Measurements from ENCODE around the gene DMRT3.
A peak's percentile ranks its signal among the peaks of the same experiment; 100 is the strongest.

DMRT3 gene

DNA sequence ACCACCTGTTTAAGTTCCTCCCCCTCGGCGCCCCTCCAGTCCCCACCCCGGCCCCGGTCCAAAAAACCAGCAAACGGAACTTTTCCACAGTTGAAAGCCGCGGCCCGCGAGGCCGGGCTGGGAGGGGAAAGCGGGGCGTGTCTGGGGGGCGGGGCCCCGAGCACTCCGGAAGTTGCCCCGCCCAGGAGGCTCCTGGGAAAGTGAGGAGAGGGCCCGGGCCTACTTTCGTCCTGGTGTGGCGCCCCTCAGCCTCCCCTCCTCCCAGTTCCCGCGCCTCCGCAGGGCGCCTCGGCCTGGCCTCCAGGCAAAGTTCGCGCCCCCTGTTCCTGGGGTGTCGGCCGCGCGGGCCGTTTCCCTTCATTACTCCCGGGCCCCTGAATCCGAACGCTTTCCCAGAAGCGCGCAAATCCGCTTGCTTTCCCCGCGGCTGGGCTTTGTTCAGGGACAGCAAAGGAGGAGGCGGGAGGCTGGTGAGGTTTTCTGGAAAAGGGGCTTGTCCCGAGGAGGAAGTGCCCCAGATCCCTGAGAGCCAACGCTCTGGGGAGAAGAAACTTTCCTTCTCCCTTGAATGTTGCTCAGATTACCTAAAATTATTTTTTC lies 4.5 kb upstream of the DMRT3 start:
- Histone ChIP-seq H3K9ac (ENCODE audit: low read depth, low read length) (peak overlapping the region; percentile 50; the same call in 1 of the 2 replicates), H3K4me3 (ENCODE audit: low read length) (peak overlapping the region; percentile 55), H3K9me3 (ENCODE audit: insufficient read depth, low read depth, low read length) (no peaks in the 10 kb centered on the region), H3K36me3 (ENCODE audit: insufficient read depth, low read length) (no peaks in the 10 kb centered on the region), H3K4me1 (ENCODE audit: insufficient read depth, low read length) (peaks cover 38% of the 10 kb centered on the region), H3K27ac (ENCODE audit: low read depth, low read length) (peak overlapping the region; percentile 33; the same call in 1 of the 2 replicates), H3K27me3 (ENCODE audit: insufficient read depth, low read length) (peaks cover 100% of the 10 kb centered on the region)
- WGBS = under 1% methylated on average over 42 of the region's 42 CpGs

DNA sequence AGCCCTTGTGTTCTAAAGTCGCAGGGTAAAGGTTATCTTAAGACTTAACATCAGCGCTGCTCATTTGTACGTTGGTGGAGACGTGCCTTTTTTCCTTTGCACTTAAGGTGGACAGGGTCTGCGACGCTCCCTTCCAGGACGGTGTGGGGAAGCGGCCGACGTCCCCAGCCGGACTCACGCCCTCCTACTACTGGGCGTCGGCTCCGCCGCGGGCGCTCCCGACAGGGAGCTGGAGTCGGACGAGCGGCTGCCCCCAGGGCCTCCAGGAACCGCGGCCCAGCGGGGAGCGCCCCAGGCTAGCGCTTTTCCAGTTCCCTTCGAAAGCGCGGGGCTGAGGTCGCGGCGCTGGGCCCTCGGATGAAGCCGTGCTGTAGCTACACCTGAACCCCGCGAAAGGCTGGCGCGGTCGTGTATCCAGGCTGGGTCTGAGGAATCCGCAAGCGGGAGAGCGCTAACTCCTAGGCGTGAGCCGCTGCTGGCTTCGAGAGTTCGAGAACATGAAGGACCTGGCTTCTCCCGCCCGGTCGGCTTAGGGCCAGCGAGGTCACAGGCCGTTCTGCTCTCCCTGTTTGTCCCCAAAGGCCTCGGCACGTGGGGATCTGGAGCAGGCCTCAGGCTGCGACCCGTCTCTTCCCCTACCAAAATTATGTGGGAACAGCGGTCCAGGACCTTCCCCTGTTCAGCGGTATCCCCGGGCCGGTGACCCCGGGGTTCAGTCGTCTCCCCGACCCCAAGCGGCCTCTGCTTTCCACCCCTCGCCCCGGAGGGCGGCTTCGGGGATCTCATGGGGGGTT lies 3.8 kb upstream of the DMRT3 start:
- Histone ChIP-seq H3K4me1 (ENCODE audit: insufficient read depth, low read length) (peaks cover 37% of the 10 kb centered on the region), H3K36me3 (ENCODE audit: insufficient read depth, low read length) (no peaks in the 10 kb centered on the region), H3K4me3 (ENCODE audit: low read length) (peak overlapping the region; percentile 55), H3K9ac (ENCODE audit: low read depth, low read length) (peak overlapping the region; percentile 50; the same call in 1 of the 2 replicates), H3K9me3 (ENCODE audit: insufficient read depth, low read depth, low read length) (no peaks in the 10 kb centered on the region), H3K27me3 (ENCODE audit: insufficient read depth, low read length) (peaks cover 100% of the 10 kb centered on the region), H3K27ac (ENCODE audit: low read depth, low read length) (peak overlapping the region; percentile 33; the same call in 1 of the 2 replicates)
- 1% methylated on average over 68 of the region's 68 CpGs for WGBS

DNA sequence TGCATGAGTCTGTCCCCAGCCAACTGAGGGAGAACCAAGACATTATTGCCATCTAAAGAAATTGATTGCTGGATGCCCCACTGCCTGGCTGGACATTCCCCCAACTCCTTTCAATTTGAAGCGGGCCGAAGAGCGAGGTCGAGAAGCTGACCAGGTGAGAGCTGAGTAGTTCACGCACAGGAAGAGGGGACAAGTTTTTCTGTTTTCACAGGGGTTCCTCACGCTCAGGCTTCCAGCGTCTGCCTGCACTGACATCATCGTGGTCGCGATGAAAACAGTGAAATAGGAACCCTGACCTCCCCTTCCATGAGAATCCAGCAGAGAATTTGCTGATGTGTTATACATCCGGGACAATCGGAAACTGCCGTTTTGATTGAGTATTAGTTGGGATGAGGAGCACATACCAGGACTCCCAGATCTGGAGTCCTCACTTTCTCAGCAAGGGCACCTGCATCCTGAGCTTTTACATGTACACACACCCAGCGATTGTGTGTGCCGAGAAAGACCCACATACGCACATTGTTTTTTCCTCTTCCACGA lies 3.1 kb upstream of the DMRT3 start:
- no peak overlapping the region for H3K9ac ChIP-seq (ENCODE audit: low read depth, low read length)
- peaks cover 100% of the 10 kb centered on the region for H3K27me3 ChIP-seq (ENCODE audit: insufficient read depth, low read length)
- no peak overlapping the region for H3K27ac ChIP-seq (ENCODE audit: low read depth, low read length)
- WGBS = 6% methylated on average over 17 of the region's 17 CpGs
- H3K36me3 ChIP-seq (ENCODE audit: insufficient read depth, low read length) = no peaks in the 10 kb centered on the region
- no peaks in the 10 kb centered on the region for H3K9me3 ChIP-seq (ENCODE audit: insufficient read depth, low read depth, low read length)
- H3K4me3 ChIP-seq (ENCODE audit: low read length) = no peak overlapping the region
- H3K4me1 ChIP-seq (ENCODE audit: insufficient read depth, low read length) = peaks cover 34% of the 10 kb centered on the region

DNA sequence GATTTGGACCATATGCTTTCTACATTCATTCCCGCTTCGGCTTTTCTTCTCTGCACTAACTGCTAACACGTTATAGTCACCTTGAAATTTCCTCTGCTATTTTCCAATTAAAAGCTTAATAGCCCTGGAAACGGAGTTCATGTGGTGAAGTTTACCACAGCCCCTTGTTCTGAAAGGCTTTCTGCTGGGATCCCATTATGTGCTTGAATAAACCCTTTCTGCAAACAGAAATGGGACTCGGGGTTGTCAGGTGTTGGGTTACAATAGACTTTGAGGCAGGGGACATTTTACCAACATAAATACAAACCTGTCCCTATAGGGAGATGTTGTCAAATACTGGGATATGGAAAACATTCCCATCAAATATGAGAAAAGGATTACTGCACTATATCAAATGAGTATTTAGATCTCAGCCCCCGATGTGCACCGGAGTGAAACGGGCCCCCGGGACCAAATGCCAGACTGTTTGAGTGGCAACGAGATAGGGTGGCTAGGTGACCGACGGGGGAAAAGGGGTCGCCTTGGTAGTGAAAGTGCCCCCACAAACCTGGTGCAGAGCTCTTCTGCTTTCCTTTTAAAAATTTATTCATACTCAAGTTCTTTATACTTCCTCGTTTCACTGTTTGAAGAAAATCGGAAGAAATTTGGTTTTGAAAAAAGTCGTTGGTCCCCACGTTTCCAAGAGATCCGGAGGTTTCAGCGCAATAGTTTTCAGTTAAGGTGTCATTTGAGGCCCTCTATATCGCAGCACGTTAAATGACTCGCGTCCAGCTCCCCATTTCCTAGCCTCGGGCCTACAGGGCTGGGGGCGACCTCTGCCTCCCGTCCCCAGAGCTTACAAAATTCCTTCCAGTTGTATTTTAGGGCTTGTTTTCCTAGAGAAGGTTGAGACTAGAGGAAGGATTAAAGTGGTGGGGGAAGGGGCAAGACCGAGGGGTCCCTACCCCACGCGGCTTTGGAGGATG lies 2.1 kb upstream of the DMRT3 start:
- H3K9me3 ChIP-seq (ENCODE audit: insufficient read depth, low read depth, low read length) = no peaks in the 10 kb centered on the region
- no peaks in the 10 kb centered on the region for H3K36me3 ChIP-seq (ENCODE audit: insufficient read depth, low read length)
- peaks cover 100% of the 10 kb centered on the region for H3K27me3 ChIP-seq (ENCODE audit: insufficient read depth, low read length)
- H3K27ac ChIP-seq (ENCODE audit: low read depth, low read length) = no peak overlapping the region
- WGBS = 4% methylated on average over 28 of the region's 29 CpGs
- peaks cover 31% of the 10 kb centered on the region for H3K4me1 ChIP-seq (ENCODE audit: insufficient read depth, low read length)
- no peak overlapping the region for H3K9ac ChIP-seq (ENCODE audit: low read depth, low read length)
- H3K4me3 ChIP-seq (ENCODE audit: low read length) = peak overlapping the region; percentile 16; the same call in 1 of the 2 replicates

DNA sequence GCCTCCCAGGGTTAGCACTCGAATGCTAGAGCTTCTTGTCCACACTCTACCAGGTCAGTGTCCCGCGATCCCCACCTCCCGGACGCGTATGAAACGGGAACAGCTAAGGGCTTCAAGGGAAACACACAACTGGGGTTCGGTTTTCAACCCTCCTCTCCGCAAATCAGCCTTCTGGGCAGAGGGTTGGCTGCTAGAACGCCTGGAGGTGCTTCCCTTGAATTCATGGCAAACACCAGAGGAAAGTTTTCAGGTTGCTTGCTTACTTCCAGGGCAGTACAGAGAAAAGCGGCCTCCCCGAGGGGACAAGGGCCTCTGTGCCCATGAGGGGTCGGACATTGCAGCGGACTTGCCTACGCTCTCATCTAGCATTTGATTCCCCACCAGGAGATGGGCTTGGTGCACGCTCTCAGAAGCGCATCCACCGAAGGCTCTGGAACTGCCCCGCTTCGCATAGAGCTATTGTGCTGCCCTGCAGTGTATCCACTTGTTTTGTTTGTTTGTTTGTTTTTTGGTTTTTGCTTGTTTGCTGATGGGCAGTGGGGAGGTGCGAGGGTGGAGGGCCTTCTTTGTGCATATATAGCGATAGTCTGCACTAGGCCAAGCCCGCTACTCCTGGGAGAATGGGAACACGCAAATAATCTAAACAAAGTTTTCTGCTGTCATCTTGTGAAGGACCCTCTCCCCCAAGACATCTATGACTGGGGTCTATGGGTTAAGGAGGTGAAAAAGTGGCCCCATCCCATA lies 1.3 kb upstream of the DMRT3 start:
- H3K9ac ChIP-seq (ENCODE audit: low read depth, low read length) = no peak overlapping the region
- no peak overlapping the region for H3K27ac ChIP-seq (ENCODE audit: low read depth, low read length)
- no peaks in the 10 kb centered on the region for H3K36me3 ChIP-seq (ENCODE audit: insufficient read depth, low read length)
- H3K9me3 ChIP-seq (ENCODE audit: insufficient read depth, low read depth, low read length) = no peaks in the 10 kb centered on the region
- peaks cover 100% of the 10 kb centered on the region for H3K27me3 ChIP-seq (ENCODE audit: insufficient read depth, low read length)
- peak overlapping the region; percentile 41; the same call in 1 of the 2 replicates for H3K4me3 ChIP-seq (ENCODE audit: low read length)
- 2% methylated on average over 24 of the region's 24 CpGs for WGBS
- H3K4me1 ChIP-seq (ENCODE audit: insufficient read depth, low read length) = peaks cover 29% of the 10 kb centered on the region

DNA sequence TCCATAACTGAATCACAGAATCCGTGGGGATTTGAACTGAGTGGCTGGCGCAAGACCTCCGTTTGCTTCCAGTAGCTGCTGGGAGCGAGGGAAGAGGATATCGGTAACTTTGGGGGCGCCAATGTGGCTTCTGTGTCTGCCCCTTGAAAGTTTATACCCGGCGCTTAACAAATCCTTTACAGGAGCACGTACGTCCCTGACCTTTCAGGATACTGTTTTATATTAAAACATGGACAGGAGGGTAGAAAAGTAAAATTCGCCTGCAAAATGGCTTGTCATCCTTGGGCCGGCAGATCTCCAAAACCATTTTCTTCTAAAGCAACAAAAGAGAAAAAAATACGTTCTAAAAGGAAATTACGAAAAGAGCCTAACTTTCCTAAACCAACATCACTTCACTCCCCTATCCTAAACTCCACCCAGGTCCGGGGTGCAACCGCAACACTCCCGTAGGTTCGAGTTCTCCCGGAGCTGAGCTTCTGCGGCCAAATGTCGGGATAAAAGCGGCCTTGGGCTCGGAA lies 656 bp upstream of the DMRT3 start:
- Histone ChIP-seq H3K4me1 (ENCODE audit: insufficient read depth, low read length) (peaks cover 26% of the 10 kb centered on the region), H3K4me3 (ENCODE audit: low read length) (peak overlapping the region; percentile 41), H3K27me3 (ENCODE audit: insufficient read depth, low read length) (peaks cover 100% of the 10 kb centered on the region), H3K9me3 (ENCODE audit: insufficient read depth, low read depth, low read length) (no peaks in the 10 kb centered on the region), H3K36me3 (ENCODE audit: insufficient read depth, low read length) (no peaks in the 10 kb centered on the region), H3K27ac (ENCODE audit: low read depth, low read length) (no peak overlapping the region), H3K9ac (ENCODE audit: low read depth, low read length) (no peak overlapping the region)
- WGBS = 5% methylated on average over 23 of the region's 23 CpGs

DNA sequence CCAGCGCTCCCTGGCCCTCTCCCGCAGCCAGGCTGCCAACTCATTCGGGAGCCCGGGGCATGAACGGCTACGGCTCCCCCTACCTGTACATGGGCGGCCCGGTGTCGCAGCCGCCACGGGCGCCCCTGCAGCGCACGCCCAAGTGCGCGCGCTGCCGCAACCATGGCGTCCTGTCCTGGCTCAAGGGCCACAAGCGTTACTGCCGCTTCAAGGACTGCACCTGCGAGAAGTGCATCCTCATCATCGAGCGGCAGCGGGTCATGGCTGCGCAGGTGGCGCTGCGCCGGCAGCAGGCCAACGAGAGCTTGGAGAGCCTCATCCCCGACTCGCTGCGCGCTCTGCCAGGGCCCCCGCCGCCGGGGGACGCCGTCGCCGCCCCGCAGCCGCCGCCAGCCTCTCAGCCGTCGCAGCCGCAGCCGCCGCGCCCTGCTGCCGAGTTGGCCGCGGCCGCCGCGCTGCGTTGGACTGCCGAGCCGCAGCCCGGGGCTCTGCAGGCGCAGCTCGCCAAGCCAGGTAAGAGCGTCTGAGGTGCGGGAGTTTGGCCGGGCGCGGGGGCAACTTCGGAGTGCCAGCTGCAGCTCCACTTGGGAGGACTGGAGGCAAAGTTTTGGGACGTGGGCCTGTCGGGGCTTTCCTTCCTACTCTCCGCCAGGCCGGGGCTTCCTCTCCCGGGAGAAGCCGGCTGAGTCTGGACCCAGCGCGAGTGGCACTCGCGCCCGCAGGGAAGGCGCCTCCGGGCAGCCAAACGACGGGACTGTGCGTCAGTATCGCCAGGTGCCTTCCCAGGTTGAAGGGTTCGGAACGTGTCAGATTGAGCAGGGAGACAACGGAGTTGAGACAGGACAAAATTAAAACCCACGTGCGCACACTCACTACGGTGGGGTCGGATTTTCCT lies 735 bp downstream of the DMRT3 start:
- peak overlapping the region; percentile 50 for H3K4me3 ChIP-seq (ENCODE audit: low read length)
- no peaks in the 10 kb centered on the region for H3K36me3 ChIP-seq (ENCODE audit: insufficient read depth, low read length)
- WGBS = 2% methylated on average over 92 of the region's 92 CpGs
- H3K27me3 ChIP-seq (ENCODE audit: insufficient read depth, low read length) = peaks cover 100% of the 10 kb centered on the region
- H3K27ac ChIP-seq (ENCODE audit: low read depth, low read length) = no peak overlapping the region
- H3K9ac ChIP-seq (ENCODE audit: low read depth, low read length) = 0 out of 2 replicates have a peak overlapping the region, but pooled peaks have one; percentile 13
- peaks cover 32% of the 10 kb centered on the region for H3K4me1 ChIP-seq (ENCODE audit: insufficient read depth, low read length)
- no peaks in the 10 kb centered on the region for H3K9me3 ChIP-seq (ENCODE audit: insufficient read depth, low read depth, low read length)

DNA sequence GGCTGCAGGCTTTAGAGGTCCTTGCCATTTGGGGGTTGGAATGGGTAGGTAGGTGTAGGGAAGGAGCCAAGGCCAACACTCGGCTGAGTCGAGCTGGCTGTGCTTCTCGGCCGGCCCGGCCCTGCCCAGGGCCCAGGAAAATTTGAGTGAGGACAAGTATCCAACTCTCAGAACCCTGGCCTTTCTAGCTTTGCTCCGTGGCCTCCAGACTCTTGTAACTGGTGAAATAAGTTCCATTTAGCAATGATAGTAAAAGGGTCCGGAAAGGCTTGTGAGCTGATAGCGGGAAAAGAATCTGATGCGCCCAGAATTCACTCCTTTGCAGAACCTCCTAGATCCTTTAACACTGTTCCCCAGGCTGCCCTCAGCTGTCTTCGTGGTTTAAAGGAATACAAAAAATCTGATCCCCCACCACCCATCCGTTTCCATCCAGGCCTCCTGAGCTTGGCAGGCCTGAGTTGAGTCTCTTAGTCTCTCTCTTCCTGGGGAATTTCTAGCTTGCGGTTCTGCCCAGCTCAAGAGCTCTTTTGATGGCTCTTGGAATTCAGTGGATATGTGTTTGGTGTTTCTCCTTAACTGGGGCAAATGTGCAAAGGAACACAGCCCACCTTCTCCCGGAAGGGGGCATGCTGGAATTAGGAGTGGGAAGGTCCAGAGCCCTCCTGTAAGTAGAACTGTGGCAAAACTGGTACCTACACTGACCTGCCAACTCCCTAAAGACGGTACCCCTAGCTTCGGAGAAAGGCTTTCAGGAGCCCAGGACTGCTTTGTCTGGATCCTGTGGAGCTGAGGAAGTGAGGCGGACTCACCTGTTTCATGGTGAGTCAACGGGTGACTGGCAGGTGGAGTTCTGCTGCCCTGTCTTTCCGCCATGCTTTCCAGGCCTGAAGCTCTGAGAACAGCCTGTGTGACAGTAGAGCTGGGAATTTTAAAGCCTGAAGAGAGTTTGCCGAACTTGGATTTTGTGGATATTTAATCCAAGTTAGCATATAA lies 1.7 kb downstream of the DMRT3 start:
- H3K9me3 ChIP-seq (ENCODE audit: insufficient read depth, low read depth, low read length) = no peaks in the 10 kb centered on the region
- H3K27me3 ChIP-seq (ENCODE audit: insufficient read depth, low read length) = peaks cover 100% of the 10 kb centered on the region
- WGBS = 20% methylated on average over 19 of the region's 19 CpGs
- no peaks in the 10 kb centered on the region for H3K36me3 ChIP-seq (ENCODE audit: insufficient read depth, low read length)
- peaks cover 30% of the 10 kb centered on the region for H3K4me1 ChIP-seq (ENCODE audit: insufficient read depth, low read length)
- no peak overlapping the region for H3K27ac ChIP-seq (ENCODE audit: low read depth, low read length)
- H3K4me3 ChIP-seq (ENCODE audit: low read length) = peak overlapping the region; percentile 50
- H3K9ac ChIP-seq (ENCODE audit: low read depth, low read length) = no peak overlapping the region

DNA sequence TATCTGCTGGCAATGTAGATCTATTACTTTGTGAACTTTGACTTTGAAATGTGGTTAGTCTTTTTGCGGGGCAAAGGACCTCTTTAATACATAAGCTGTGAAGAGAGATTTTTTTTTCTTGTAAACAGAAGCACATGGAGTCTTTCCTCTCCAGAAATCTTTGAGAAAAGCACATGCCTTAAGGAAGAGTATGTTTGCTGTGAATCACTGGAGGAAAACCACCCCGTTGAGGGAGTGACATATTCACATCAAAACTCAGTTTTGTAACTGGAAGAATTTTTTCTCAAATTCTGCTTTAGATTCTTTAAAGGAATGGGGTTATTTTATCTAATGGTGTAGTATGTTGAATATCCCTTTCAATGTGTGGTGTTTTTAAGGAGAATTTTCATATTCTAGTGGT lies 3.5 kb downstream of the DMRT3 start:
- Histone ChIP-seq H3K4me3 (ENCODE audit: low read length) (no peak overlapping the region), H3K4me1 (ENCODE audit: insufficient read depth, low read length) (peaks cover 13% of the 10 kb centered on the region; the same call in 1 of the 2 replicates), H3K9ac (ENCODE audit: low read depth, low read length) (no peak overlapping the region), H3K27ac (ENCODE audit: low read depth, low read length) (no peak overlapping the region), H3K27me3 (ENCODE audit: insufficient read depth, low read length) (peaks cover 100% of the 10 kb centered on the region), H3K9me3 (ENCODE audit: insufficient read depth, low read depth, low read length) (no peaks in the 10 kb centered on the region), H3K36me3 (ENCODE audit: insufficient read depth, low read length) (no peaks in the 10 kb centered on the region)
- 39% methylated on average over 2 of the region's 2 CpGs for WGBS
